Activated CD4-positive, alpha-beta T cell treated with anti-CD3 and anti-CD28 coated beads for 48 hours (primary cell): ENCODE results near the gene CDON.
A peak's percentile ranks its signal among the peaks of the same experiment; 100 is the strongest.

Experiments
- DNase-seq: peaks from one replicate; pipeline ENCODE4 v3.0.0-alpha.2; 2020

CDON gene, protein sequence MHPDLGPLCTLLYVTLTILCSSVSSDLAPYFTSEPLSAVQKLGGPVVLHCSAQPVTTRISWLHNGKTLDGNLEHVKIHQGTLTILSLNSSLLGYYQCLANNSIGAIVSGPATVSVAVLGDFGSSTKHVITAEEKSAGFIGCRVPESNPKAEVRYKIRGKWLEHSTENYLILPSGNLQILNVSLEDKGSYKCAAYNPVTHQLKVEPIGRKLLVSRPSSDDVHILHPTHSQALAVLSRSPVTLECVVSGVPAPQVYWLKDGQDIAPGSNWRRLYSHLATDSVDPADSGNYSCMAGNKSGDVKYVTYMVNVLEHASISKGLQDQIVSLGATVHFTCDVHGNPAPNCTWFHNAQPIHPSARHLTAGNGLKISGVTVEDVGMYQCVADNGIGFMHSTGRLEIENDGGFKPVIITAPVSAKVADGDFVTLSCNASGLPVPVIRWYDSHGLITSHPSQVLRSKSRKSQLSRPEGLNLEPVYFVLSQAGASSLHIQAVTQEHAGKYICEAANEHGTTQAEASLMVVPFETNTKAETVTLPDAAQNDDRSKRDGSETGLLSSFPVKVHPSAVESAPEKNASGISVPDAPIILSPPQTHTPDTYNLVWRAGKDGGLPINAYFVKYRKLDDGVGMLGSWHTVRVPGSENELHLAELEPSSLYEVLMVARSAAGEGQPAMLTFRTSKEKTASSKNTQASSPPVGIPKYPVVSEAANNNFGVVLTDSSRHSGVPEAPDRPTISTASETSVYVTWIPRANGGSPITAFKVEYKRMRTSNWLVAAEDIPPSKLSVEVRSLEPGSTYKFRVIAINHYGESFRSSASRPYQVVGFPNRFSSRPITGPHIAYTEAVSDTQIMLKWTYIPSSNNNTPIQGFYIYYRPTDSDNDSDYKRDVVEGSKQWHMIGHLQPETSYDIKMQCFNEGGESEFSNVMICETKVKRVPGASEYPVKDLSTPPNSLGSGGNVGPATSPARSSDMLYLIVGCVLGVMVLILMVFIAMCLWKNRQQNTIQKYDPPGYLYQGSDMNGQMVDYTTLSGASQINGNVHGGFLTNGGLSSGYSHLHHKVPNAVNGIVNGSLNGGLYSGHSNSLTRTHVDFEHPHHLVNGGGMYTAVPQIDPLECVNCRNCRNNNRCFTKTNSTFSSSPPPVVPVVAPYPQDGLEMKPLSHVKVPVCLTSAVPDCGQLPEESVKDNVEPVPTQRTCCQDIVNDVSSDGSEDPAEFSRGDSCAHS (N-terminal part only)

DNA sequence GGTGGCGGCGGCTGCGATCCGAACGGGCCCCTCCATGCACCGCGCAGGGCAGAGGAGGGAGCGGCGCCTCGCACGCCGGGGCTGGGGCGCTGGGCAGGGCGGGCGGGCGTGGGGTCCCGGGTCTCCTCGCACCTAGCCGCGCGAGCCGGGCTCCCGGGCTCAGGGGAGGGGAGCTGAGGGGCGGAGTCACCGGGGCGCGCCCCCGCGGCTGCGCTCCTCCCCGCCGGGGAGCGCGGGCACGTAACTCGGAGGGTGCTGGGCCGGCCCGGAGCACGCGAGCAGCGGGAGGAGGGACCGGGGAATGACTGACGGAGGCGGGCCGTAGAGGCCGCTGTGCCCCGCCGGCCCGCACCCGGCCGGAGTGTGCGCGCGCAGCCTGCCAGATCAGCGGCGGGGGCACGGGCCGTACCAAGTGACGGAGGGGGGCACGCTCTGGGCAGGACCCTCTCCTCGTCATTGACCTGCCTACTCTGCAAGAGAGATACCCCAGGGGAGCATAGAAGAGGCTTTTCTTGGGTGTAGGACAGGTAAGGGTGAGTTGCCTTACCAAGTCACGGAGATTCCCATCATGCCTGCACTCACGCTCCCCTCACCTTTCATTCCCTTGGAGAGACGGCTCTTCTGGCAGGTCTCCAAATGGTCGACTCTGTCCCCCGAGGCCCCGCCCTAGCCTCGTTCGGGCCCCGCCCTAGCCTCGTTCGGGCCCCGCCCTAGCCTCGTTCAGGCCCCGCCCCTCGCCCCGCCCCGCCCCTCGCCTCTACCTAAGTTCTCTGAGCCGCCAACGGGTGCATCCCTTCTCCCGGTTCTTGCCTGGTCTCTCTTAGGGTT lies at the start of gene CDON:
Gene CDON (minus strand): TSS at position 188 of the 828 bp plus-strand sequence. CDS start 39,390 bp downstream, outside the sequence.
- DNase-seq: peak; percentile 91

DNA sequence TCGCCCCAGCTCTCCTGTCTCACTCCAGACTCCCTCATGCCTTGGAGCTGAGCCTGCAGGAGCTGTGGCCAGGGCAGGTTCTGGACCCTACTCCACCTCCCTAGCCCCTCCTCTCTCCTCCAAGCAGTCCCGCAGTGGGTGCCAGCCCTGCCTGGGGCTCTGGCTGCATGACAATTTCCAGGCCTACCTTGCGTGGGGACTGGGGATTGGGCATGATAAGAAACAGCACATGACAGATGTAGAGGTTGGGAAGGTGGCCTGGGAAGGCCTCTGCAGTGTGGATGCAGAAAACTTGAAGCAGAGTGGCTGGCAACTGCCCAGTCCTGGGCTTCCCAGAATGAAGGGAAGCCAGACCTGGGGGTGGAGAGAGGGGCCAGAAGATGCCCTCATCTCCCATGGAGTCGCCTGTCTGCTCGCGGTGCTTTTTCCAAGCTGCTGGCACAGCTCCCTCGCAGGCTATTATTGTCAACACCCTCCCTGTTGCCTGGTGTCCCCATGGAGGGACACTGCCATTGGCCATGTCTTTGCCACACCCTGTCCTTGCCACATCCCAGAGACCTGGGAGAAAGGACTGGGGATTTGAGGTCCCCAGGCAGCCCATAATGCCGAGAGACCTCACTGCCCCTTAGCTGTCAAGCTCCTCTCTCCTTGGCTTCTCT lies 48.9 kb upstream of the CDON start:
- no peak for DNase-seq

DNA sequence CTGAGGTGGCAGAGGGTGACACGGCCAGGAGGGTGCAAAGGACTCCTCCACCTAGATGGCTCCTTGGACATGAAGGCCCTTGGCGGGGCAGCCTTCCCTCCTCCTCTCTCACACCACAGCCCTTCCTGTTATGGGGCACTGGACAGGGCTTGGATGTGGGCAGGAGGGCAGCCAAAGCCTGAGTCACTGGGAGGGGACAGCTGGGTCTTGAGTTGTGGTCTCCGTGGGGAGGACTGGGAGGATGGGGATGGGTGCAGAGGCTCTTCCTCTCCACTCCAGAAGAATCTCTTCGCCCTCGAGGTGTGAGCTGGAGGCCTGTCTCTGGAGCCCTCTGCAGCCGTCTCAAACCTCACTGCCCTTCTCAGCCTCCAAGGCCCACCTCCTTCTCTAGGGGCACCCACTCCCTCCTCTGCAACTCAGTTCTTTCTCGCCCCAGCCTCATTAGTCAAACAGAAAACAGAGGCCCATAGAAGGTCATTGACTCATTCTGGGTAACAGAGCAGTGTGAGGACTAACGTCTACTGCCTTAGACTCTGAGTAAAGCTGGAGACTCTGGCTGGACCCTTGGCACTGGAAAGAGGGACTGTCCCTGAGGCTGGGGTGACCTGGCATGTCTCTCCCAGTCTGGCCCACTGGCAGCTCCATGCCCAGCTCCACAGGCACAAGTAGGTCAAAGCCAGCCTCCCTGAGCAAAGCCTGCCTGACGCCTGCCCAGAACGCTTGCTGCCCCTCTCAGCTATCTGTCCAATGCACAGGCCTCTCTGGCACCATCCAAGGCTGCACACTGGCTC lies 47.5 kb upstream of the CDON start:
- peak; percentile 9 for DNase-seq

DNA sequence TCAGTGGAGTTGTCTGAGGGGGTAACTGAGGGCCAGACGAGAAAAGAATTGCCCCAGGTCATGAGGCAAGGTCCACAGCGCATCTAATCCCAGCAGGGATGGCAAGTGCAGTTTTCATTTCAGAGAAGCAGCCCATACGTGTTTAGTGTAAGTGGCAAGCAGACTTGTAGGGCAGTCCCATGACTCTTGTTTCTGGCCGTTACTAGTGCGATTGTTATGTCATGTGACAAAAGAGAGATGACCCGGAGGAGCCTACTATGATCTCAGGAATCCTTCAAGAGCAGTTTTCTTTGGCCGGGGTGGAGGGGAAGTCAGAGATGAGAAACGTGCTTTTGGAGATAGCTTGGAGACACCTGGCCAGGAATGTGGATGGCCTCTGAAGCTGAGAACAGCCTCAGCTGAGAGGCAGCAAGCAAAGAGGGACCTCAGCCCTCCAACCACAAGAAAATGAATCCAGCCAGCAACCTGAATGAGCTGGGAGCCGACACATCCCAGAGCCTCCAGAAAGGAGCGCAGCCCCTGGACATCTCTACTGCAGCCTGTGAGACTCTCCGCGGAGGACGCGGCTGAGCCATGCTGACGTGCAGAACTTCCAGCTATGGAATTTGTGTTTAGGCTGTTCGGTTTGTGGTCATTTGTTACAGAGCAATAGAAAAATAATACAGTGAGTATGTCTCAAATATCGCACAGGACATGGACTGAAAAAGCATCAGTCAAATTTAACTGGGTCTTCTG lies 44.1 kb upstream of the CDON start:
- no peak for DNase-seq

DNA sequence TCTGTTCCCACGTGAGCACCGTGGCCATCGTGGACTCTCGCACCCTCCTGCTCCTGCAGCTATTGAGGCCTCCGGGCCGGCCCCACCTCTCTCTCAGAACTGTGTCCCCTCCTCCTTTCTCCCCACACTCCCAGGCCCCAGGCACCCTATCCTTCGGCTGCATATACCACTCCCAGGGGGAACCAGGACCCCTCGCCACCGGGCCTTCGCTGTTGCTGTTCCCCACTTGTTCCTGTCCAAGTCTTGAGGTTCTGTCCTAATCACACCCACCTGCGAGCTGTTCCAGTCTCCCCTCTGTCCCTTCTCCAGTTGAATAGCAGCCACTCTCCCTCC lies 43.0 kb upstream of the CDON start:
- no peak for DNase-seq

DNA sequence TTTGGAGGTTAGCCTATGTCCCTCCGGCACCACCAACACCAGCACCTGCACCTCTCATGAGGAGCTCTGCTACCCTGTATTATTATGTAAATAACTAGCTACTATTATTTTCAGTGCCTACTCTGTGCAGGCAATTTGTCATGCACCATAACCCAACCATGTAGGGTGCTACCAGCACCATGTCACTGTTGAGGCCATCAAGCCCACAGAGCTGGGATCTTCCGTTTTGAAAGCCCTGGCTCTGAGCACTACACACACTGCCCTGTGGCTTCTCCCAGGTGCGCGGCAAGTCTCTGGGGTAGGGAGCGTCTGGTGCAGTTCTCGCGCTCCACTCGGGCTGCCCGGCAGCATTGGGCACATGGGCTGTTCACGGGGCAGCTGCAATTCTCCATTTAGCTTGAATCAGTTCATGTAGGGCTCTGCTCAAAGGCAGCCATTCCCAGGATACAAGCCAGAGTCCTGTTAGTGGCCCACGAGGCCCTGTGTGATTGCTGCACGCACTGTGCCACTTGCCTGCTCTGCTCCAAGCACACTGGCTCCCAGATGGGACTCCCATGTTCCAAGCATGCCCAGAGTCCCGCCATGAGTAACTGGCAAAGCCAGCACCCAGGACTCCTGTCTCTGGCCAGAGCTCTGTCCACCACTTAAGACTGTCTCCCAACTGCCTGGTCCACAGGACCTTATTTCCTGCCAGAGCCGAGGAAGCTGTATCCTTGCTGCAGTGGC lies 42.5 kb upstream of the CDON start:
- no peak for DNase-seq

DNA sequence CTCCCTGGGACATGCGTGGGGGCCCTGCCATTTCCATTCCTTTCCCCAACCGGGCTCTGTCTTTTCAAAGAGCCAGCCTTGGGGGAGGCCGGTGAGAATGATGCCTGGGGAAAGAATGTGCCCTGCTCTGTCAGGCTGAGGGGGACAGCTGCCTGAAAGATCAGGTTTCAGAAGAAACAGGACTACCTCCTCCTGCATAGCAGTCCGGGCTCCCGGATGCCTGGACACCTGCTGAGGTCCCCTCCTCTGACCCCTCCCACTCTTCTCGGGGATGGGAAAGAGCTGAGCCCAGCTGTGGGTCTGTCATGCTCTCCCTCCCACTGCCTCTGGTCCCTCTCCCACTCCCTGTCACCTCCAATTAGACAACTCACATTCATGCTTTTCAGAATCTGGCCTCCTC lies 41.8 kb upstream of the CDON start:
- no peak for DNase-seq

DNA sequence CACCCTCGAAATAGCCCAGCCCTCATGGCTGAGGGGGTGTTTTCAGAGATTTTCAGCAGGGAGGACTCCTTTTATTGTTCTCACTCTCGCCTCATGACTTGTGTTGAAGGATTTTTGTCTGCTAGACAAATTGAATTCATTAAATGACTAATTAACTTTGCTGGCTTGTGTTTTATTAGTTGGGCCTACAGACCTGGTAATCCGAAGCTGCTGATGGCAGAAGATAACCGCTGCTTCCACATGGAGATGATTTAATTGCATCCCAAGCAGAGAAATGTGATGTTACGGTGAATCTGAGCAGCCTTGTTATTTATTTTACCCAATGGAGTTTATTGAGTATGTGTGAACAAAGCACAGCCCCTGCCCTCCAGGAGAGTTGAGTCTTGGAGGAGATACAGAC lies 40.5 kb upstream of the CDON start:
- no peak for DNase-seq

DNA sequence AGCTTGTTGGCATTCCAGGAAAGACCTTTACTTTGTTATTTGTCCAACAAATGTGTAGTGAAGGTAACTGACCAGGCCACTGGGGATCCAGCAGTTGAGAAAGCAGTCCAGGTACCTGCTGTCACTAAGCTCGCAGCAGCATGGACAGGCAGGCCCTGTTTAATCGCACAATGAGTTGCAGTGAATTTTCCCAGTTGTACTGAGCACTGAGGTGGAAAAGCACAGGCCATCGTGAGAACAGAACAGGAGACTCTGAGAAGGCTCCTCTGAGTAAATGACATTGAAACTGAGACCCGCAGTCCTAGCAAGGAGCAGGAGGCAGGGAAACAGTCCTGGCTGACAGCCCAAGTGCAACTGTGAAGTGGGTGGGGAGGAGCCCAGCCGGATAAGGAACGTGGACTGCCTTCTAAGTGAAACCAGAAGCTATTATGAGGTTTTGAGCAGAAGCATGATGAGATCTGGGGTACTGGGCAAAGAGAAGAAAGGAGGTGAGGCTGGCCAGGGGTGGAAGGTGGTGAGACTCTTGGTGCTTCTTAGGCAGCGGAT lies 39.8 kb upstream of the CDON start:
- DNase-seq: no peak

DNA sequence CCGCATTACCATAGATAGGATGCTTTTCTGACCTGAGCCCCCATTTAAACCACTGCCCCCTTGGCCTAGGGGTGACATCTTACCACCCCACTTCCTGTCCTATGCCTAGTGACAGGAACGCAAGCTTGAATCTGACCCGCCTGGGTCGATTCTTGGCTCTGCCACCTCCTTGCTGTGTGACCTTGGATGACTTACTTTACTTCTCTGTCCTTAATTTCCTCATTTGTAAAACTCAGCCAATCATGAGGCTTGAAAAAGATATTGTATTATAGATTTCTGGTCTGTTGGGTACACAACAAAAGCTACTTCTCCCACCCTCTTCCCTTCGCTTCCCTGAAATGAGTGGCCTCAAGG lies 39.2 kb upstream of the CDON start:
- DNase-seq: no peak

DNA sequence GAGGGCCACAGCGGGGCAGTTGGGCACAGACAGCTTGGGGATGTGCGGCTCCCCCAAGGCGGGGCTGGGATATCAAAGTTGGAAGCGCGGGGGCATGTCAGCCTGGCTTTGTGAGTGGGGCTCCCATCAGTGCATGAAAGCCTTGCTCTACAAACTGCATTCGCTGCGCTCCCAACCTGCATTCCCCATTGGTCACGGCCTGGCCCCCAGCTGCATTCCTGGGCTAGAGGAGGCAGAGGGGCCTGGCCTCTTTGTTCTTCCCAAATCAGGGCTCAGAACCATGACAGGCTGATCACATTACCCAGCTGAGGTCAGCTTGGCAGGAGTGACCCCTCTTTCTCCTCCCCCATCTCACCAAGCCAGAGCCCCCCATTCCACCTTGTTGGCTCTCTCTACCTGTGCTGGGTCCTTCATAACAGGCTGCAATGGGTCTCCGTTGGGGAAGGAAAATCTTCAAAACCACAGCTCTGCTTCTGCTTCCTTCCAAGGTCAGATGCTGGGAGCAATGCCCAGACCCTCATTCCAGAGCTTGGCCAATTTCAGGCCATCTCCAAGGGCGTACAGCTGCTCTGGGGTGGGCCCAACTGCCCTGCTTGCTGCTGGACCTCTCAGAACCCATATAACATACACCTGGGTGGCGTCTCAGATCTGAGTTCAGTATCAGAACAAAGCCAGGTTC lies 38.7 kb upstream of the CDON start:
- DNase-seq: no peak

DNA sequence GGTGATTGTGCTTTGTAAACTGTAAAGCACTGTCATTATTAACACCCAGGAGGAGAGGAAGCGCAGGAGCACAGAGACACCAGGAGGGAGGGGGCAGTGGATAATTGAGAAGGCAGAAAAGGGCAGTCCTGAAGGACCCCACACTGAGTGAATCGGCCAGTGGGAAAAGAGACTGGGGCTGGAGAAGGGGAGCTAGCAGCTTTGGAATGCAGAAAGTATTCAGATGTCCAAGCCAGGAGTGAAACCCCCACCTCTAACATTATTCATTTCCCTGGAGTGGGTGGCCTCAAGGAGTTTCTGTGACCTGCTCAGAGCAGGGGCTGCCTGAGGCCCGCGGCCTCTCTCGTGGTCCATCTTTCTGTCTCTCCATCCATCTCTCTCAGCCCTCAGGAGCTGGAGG lies 38.0 kb upstream of the CDON start:
- DNase-seq: no peak

DNA sequence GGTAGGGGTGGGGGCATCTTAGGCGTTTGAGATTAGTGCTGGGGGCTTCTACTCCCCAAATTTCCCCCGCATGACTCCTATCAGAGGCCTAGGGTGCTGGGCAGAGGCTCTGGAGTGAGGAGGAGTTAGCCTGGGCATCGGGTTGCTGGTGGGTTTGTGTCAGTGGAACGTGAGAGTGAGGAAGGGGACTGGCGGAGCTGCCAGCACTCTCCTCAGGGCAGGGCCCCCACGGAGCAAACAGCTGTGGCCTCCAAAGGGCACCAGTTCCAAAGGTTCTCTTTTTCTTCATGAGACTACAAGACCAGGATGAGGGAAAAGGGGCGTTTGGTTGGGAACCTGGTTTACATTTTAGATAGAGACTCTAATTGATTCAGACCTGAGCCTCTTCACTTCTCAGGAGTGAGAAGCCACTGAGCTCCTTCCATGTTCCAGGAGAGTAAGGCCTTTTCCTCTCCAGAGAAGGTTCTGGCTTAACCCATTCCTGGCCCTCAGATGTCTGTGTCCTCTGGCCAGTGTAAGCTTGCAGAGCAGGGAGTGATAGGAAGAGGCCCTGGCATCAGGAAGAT lies 35.6 kb upstream of the CDON start:
- DNase-seq: no peak

DNA sequence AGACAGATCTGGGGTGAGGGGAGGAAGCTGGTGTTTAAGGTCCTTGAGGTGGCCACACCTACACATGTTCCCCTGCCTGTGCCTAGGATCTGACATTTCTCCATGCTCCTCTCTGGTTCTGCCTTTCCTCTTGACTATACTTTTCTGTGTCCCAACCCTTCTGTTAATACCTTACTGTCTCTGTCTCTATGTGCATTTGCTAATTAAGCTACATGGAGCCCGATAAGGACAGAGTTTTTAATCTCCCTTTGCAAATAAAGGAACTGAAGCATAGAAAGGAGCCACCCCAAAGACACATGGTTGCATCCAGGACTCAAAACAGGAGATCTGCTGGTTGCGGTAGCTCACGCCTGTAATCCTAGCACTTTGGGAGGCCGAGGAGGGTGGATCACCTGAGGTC lies 33.1 kb upstream of the CDON start:
- no peak for DNase-seq

DNA sequence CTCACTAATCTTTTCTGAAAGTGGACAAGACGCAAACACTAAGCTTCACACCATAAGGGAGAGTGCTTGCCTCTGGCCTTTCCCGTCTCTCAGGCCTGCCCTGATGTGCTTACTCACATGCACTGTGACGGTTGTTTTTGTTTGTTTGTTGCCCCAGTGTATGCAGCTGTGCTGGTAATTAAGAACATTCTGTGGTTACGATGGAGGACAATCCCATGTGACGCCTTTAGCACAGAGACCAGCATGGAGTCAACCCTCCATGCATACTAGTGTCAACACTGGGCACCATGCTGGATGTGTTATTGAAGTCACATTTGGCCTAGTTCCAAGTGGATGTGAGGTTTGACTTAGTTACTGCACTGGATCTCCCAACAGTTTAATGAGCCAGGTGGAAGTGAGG lies 27.8 kb upstream of the CDON start:
- no peak for DNase-seq

DNA sequence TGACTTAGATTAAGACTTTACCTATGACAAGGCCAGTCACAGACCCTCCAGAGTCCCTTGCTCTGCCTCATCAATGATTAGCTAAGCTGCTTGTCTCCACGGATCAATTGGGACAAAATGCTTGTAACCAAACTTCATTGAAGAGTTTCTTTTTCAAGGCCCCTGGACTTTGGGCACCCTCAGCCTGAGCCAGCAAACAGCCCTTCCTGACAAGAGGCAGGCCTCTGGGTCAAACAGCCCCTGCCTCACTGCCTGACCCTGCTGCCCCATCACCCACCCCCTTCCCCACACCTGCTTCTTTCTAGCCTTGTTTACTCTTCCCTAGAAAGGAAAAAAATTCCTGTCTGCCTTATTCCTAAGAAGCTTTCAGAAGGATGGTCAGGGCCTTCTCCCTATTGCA lies 26.3 kb upstream of the CDON start:
- DNase-seq: no peak

DNA sequence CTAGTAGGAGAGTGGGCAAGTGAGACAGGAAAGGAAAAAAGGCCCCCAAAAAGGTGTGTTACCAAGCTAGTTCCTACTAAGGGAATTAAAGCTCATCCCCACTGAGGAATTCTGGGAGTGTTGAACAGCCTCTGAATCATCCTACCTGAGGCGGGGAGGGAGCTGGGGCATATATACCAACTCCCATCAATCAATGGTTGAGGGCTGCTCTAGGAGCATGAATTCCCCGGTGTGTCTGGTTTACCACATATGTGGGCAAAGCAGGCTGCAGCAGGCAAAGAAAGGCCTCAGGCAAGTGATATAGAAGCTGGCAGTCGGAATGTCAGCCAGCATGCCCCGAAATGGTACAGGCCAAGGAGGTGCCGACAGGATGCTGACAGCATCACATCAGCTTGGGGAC lies 23.6 kb upstream of the CDON start:
- no peak for DNase-seq

DNA sequence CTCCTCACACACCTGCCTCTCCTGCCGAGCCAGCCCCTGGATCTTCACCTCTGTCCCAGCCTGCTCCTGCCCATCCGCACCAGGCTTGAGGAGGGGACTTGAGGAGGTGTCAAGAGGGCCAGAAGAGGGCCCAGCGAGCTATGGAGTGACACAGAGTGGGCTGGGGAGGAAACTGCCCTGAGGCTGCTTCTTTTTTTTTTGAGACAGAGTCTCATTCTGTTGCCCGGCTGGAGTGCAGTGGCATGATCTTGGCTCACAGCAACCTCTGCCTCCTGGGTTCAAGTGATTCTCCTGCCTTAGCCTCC lies 21.9 kb upstream of the CDON start:
- no peak for DNase-seq
